Heart right ventricle (tissue), 16 donors: ENCODE measurements around the gene GPRC5C. TPM values are rescaled to one million over a fixed set of nuclear protein-coding genes. Genes with fewer than 3 reads are reported as not detected.
A peak's percentile ranks its signal among the peaks of the same experiment; 100 is the strongest.

Source experiments
- ATAC-seq, 8 donors: fragments of 200-7000 bp; cut with Tn5 transposase; one replicate each; pipeline ENCODE4 v1.9.1; 2020; ENCODE audit warnings: mild to moderate bottlenecking in 8 of 8, moderate library complexity in 8 of 8, moderate number of reproducible peaks in 1 of 8
- DNase-seq, 2 donors: peaks; one replicate each; pipeline ENCODE4 v3.0.0-alpha.2; 2020
- H3K27ac ChIP-seq, 10 donors: fragments of 200-600 bp; sonication (generic) in 2 of 10; one replicate each; pipeline versions ENCODE4 v1.5.0 to v1.8.0; 2020 to 2022; ENCODE audit warnings: mild to moderate bottlenecking in 3 of 10
- H3K27me3 ChIP-seq, 7 donors: fragments of 200-600 bp; one replicate each; pipeline ENCODE4 v1.8.0; 2021 to 2022; ENCODE audit warnings: mild to moderate bottlenecking in 2 of 7
- H3K36me3 ChIP-seq, 9 donors: fragments of 200-600 bp; sonication (generic) in 1 of 9; one replicate each; pipeline versions ENCODE4 v1.5.0 to v1.8.0; 2020 to 2022; ENCODE audit warnings: mild to moderate bottlenecking in 2 of 9
- H3K4me1 ChIP-seq, 9 donors: fragments of 200-600 bp; sonication (generic) in 1 of 9; one replicate each; pipeline versions ENCODE4 v1.5.0 to v1.8.0; 2020 to 2022; ENCODE audit warnings: mild to moderate bottlenecking in 4 of 9
- H3K4me3 ChIP-seq, 10 donors: fragments of 200-600 bp; sonication (generic) in 2 of 10; one replicate each; pipeline versions ENCODE4 v1.5.0 to v1.8.0; 2020 to 2022; ENCODE audit warnings: mild to moderate bottlenecking in 7 of 10, moderate library complexity in 2 of 10
- H3K9me3 ChIP-seq, 11 donors: fragments of 200-600 bp in 10 of 11; sonication (generic) in 2 of 11; one replicate each; pipeline versions ENCODE4 v1.5.0 to v1.8.0; 2013 to 2022; ENCODE audit warnings: mild to moderate bottlenecking in 2 of 11, control low read depth in 1 of 11, moderate library complexity in 1 of 11
- CTCF ChIP-seq, 9 donors: fragments of 200-600 bp; sonication (generic) in 2 of 9; IDR thresholded peaks; one replicate each; pipeline versions ENCODE4 v1.5.0 to v1.8.0; 2021 to 2022; ENCODE audit warnings: antibody characterized with exemption in 9 of 9, mild to moderate bottlenecking in 5 of 9, moderate library complexity in 1 of 9
- WGBS, 2 donors: extraction: QIAGEN DNeasy Blood & Tissue Kit; methylation state at CpG; one replicate each; pipeline ENCODE4 v1.1.7; 2013; ENCODE audit warnings: inconsistent platforms in 1 of 2; 5-methylcytosine and 5-hydroxymethylcytosine counted together
- intact Hi-C, 10 donors: fragments of 100-400 bp; cut with DNase I; formaldehyde crosslinking; loops; one replicate each; pipeline versions ENCODE4 v1.11.1 to v1.14.2; 2022
- polyA plus RNA-seq, 2 donors: library from polyadenylated mRNA; stranded (reverse); fragments of 200-250 nt; gene quantifications; one replicate each; pipeline ENCODE4 v1.2.3, GENCODE V29; 2013
- total RNA-seq, 10 donors: library from RNA; stranded (reverse); fragmentation: NEBNext Ultra II Directional in 3 of 10; extraction: Animal tissue kit (Norgen Biotek cat#: 25700) in 3 of 10; gene quantifications; one replicate each; pipeline versions ENCODE4 v1.2.1 to v1.2.4, GENCODE V29; 2021 to 2023
- donor health status: Arrhythmogenic right ventricular cardiomyopathy.
- donor health status: ischemic (EF 13 %, LVEDD 7.1; RV severe dilation, severe dysfunction).
- donor health status: healthy with polysubstance abuse.
- donor health status: DM: no; HTN: yes; CAD: no.
- donor health status: DM: no; HTN: no; CAD: no.
- donor health status: ischemic (EF 25% LVEDD 6.9; RV normal size, moderate dysfunction).
- donor health status: ischemic (EF 25% LVEDD 5.7; RV mildly dilated, moderate dysfunction).
- donor health status: healthy.
- donor health status: DM: yes; HTN: yes; CAD: no.
- donor health status: Ischemic cardiomyopathy.
- donor health status: ischemic (EF 35%, LVEDD 5.7; RV mildly dilated, moderate dysfunction).
- donor health status: nonischemic (EF 11% LVEDD 7.7; RV severe dilation, severe dysfunction).
- donor health status: DM: yes; HTN: yes; CAD: no.
- donor health status: PGD.
- donor health status: ischemic (EF 29% LVEDD 5.4; RV normal size, mild dysfunction).
- donor health status: nonischemic (EF 23%, LVEDD 6.1; RV moderate dilation, normal function).

GPRC5C gene
- total and polyA plus RNA-seq, 12 donors, result 28.0 to 41.0 (median 32.5) TPM

- Histone ChIP-seq H3K9me3 (no peaks in the 10 kb centered on the region), H3K4me3 (no peak overlapping the region), H3K36me3 (peaks cover 0 to 17% (median 0%) of the 10 kb centered on the region in 9 donors), H3K27ac (peak overlapping the region in 8 of 10 donors; percentile 24 to 97 (median 90)), H3K4me1 (peaks cover 30 to 93% (median 57%) of the 10 kb centered on the region in 9 donors), H3K27me3 (peaks cover 0 to 9% (median 0%) of the 10 kb centered on the region in 7 donors)
- 82 to 85% methylated on average over 8 of the region's 8 CpGs for WGBS, 2 donors
- TF ChIP-seq CTCF (IDR thresholded peaks at IDR 0.05), result no peak
- DNase-seq (no peak), ATAC-seq (no peak)
- intact Hi-C loops, result loop anchor here in 1 of 10 donors (10.0 kb wide), 1 partner anchor 234 kb away; the partner anchor contains the start of gene TTYH2
Measured at GRCh38 chr17:74448756-74449155, 16.9 kb downstream of the GPRC5C start.

GRCh38 chr17:74449306-74449705, 17.4 kb downstream of the GPRC5C start:
- Histone ChIP-seq H3K27ac (peak overlapping the region; percentile 2 to 97 (median 83)), H3K4me3 (no peak overlapping the region), H3K9me3 (no peaks in the 10 kb centered on the region), H3K36me3 (peaks cover 0 to 17% (median 0%) of the 10 kb centered on the region in 9 donors), H3K27me3 (peaks cover 0 to 9% (median 0%) of the 10 kb centered on the region in 7 donors), H3K4me1 (peaks cover 26 to 91% (median 55%) of the 10 kb centered on the region in 9 donors)
- DNase-seq (no peak), ATAC-seq (no peak)
- WGBS, 2 donors, result 80 to 84% methylated on average over 11 of the region's 11 CpGs
- TF ChIP-seq CTCF (IDR thresholded peaks at IDR 0.05), result no peak
- intact Hi-C loops, result loop anchor here in 1 of 10 donors (10.0 kb wide), 1 partner anchor 235 kb away; the partner anchor contains the start of gene TTYH2

GRCh38 chr17:74449773-74450172, 17.9 kb downstream of the GPRC5C start:
- peaks cover 26 to 91% (median 55%) of the 10 kb centered on the region in 9 donors for H3K4me1 ChIP-seq
- H3K36me3 ChIP-seq, result peaks cover 0 to 17% (median 0%) of the 10 kb centered on the region in 9 donors
- H3K9me3 ChIP-seq, result no peaks in the 10 kb centered on the region
- intact Hi-C loops, result loop anchor here in 7 of 10 donors (10.0 kb wide), 2 partner anchors 145 to 235 kb away; partner anchors contain the start of gene TTYH2 (in 7 of the 7)
- H3K27me3 ChIP-seq, result peaks cover 0 to 9% (median 0%) of the 10 kb centered on the region in 7 donors
- 90 to 91% methylated on average over 5 of the region's 5 CpGs for WGBS, 2 donors
- no peak for TF ChIP-seq CTCF (IDR thresholded peaks at IDR 0.05)
- no peak for ATAC-seq
- no peak overlapping the region for H3K4me3 ChIP-seq
- no peak for DNase-seq
- peak overlapping the region in 8 of 10 donors; percentile 2 to 97 (median 90) for H3K27ac ChIP-seq

- intact Hi-C loops, result loop anchor here in 6 of 10 donors (10.0 kb wide), 2 partner anchors 145 to 235 kb away; partner anchors contain the start of gene TTYH2 (in 6 of the 6)
- H3K4me1 ChIP-seq, result peaks cover 26 to 91% (median 55%) of the 10 kb centered on the region in 9 donors
- WGBS, 2 donors, result 96 to 97% methylated on average over 3 of the region's 3 CpGs
Measured at GRCh38 chr17:74450231-74450630, 18.3 kb downstream of the GPRC5C start.

More at GRCh38 chr17:74450231-74450630, 18.3 kb downstream of the GPRC5C start:
- Histone ChIP-seq H3K27ac (peak overlapping the region in 7 of 10 donors; percentile 57 to 97 (median 91)), H3K27me3 (peaks cover 0 to 9% (median 0%) of the 10 kb centered on the region in 7 donors), H3K9me3 (no peaks in the 10 kb centered on the region), H3K36me3 (peaks cover 0 to 17% (median 0%) of the 10 kb centered on the region in 9 donors), H3K4me3 (no peak overlapping the region)
- TF ChIP-seq CTCF (IDR thresholded peaks at IDR 0.05), result no peak
- DNase-seq (no peak), ATAC-seq (no peak)
